ENCODE measurements around the gene TRIM46.

TRIM46 gene

GRCh38 chr1:155174324-155175280 lies 953 bp downstream of the TRIM46 start:
- peak; percentile 89 for DNase-seq

- DNase-seq = peak; percentile 74
Observed at GRCh38 chr1:155175281-155175926, 1.8 kb downstream of the TRIM46 start.

GRCh38 chr1:155175927-155176371 lies 2.3 kb downstream of the TRIM46 start:
- peak; percentile 92 for DNase-seq

- peak; percentile 98 for DNase-seq
Observed at GRCh38 chr1:155176544-155177071, 3.0 kb downstream of the TRIM46 start.

GRCh38 chr1:155177192-155177917 lies 3.7 kb downstream of the TRIM46 start:
- no peak for DNase-seq

GRCh38 chr1:155177918-155178281 lies 4.3 kb downstream of the TRIM46 start:
- no peak for DNase-seq

- no peak for DNase-seq
Observed at GRCh38 chr1:155178441-155179111, 4.9 kb downstream of the TRIM46 start.

GRCh38 chr1:155179112-155180031 lies 5.7 kb downstream of the TRIM46 start:
- no peak for DNase-seq

- DNase-seq = no peak
Observed at GRCh38 chr1:155181371-155182051, 7.9 kb downstream of the TRIM46 start.

GRCh38 chr1:155182052-155182550 lies 8.5 kb downstream of the TRIM46 start:
- DNase-seq = no peak

GRCh38 chr1:155183775-155184221 lies 10.1 kb downstream of the TRIM46 start:
- DNase-seq = no peak

GRCh38 chr1:155184351-155184811 lies 10.7 kb downstream of the TRIM46 start:
- no peak for DNase-seq

GRCh38 chr1:155184835-155185782 lies 11.5 kb downstream of the TRIM46 start:
- DNase-seq = peak; percentile 89

GRCh38 chr1:155185783-155186066 lies 12.1 kb downstream of the TRIM46 start:
- no peak for DNase-seq

GRCh38 chr1:155186067-155186793 lies 12.6 kb downstream of the TRIM46 start:
- DNase-seq = peak; percentile 84

GRCh38 chr1:155186794-155187455 lies 13.3 kb downstream of the TRIM46 start:
- DNase-seq = no peak

GRCh38 chr1:155187456-155187891 lies 13.8 kb downstream of the TRIM46 start:
- DNase-seq = no peak

- no peak for DNase-seq
Observed at GRCh38 chr1:155188268-155188667, 14.6 kb downstream of the TRIM46 start.
